GM12878 (cell line): ENCODE data around the gene TRMO. TPM values are rescaled to one million over a fixed set of nuclear protein-coding genes. Genes with fewer than 3 reads are reported as not detected.

Experiments
- ATAC-seq: fragments of 200-7000 bp; cut with Tn5 transposase; 3 replicates; pipeline ENCODE4 v1.9.1; 2020; ENCODE audit warnings: mild to moderate bottlenecking, moderate library complexity
- BruUV-seq: library from RNA; stranded (reverse); fragments of 400-500 nt; replicated peaks from 2 replicates; lab custom pipeline; 2021; lab: Mats Ljungman, UMichigan
- CTCF ChIA-PET: fragments of 300-600 bp; sonication (Branson Sonifier 250); formaldehyde crosslinking; extraction: SDS; loops from one replicate; lab custom pipeline; 2021; ENCODE audit warnings: inconsistent platforms; lab: Yijun Ruan, JAX
- POLR2A ChIA-PET: fragments of 350-600 bp; formaldehyde crosslinking; extraction: SDS; loops from one replicate; lab custom pipeline; 2021; ENCODE audit warnings: inconsistent platforms; lab: Charles Lee
- RAD21 ChIA-PET: fragments of 300-600 bp; sonication (Branson Sonifier 250); formaldehyde crosslinking; loops from one replicate; lab custom pipeline; 2023; ENCODE audit warnings: antibody characterized with exemption; ENCODE audit not compliant: unreplicated experiment; lab: Charles Lee
- SMC1A ChIA-PET: fragments of 300-600 bp; sonication (Branson Sonifier 250); formaldehyde crosslinking; loops from one replicate; lab custom pipeline; 2023; ENCODE audit not compliant: unreplicated experiment, uncharacterized antibody; lab: Charles Lee
- DNase-seq: peaks from one replicate; pipeline ENCODE4 v3.0.0-alpha.2; 2011; ENCODE audit warnings: low read depth, low spot score
- FAIRE-seq: peaks from 3 replicates; lab custom pipeline; 2011; peaks lifted over from hg19 to GRCh38; lab: Jason Lieb, UNC
- H2AFZ ChIP-seq: 2 replicates; pipeline ENCODE4 v1.6.0; 2011; ENCODE audit warnings: low read depth, low read length, control low read depth; ENCODE audit not compliant: control insufficient read depth
- H3K27ac ChIP-seq: 2 replicates; pipeline ENCODE4 v1.5.1; 2011; ENCODE audit warnings: control low read depth; ENCODE audit not compliant: control insufficient read depth, insufficient read depth
- H3K27me3 ChIP-seq, 2 experiments: replicated peaks in 1 of 2; 2 replicates each; pipeline versions ENCODE4 v1.6.0 to v1.6.1; 2011; ENCODE audit warnings: low read length in 1 of 2; ENCODE audit not compliant: control insufficient read depth in 2 of 2, insufficient read depth in 2 of 2
- H3K36me3 ChIP-seq, 2 experiments: 2 replicates each; pipeline ENCODE4 v1.5.1; 2011; ENCODE audit warnings: low read length in 1 of 2; ENCODE audit not compliant: control insufficient read depth in 2 of 2, insufficient read depth in 2 of 2
- H3K4me1 ChIP-seq: 2 replicates; pipeline ENCODE4 v1.6.1; 2011; ENCODE audit warnings: mild to moderate bottlenecking, low read length, moderate library complexity, mixed read lengths; ENCODE audit not compliant: control insufficient read depth, insufficient read depth
- H3K4me2 ChIP-seq: 2 replicates; pipeline ENCODE4 v1.6.0; 2011; ENCODE audit warnings: control low read depth; ENCODE audit not compliant: control insufficient read depth, insufficient read depth
- H3K4me3 ChIP-seq: fragments of 200-600 bp; sonication (generic); 2 replicates; pipeline ENCODE4 v1.5.1; 2016
- H3K79me2 ChIP-seq: 2 replicates; pipeline ENCODE4 v1.6.0; 2011; ENCODE audit warnings: low read length; ENCODE audit not compliant: control insufficient read depth, insufficient read depth
- H3K9ac ChIP-seq: 2 replicates; pipeline ENCODE4 v1.8.0; 2011; ENCODE audit warnings: low read length, control low read depth, mixed read lengths; ENCODE audit not compliant: control insufficient read depth, insufficient read depth
- H3K9me3 ChIP-seq: replicated peaks from 3 replicates; pipeline ENCODE4 v1.5.1; 2011; ENCODE audit warnings: mild to moderate bottlenecking, low read length; ENCODE audit not compliant: control insufficient read depth, insufficient read depth
- H4K20me1 ChIP-seq: 2 replicates; pipeline ENCODE4 v1.6.0; 2011; ENCODE audit not compliant: control insufficient read depth, insufficient read depth
- CHD4 ChIP-seq: fragments of 200-600 bp; sonication (generic); IDR thresholded peaks from 2 replicates; pipeline ENCODE4 v1.6.1; 2016; ENCODE audit warnings: mild to moderate bottlenecking
- JUNB ChIP-seq: IDR thresholded peaks from 2 replicates; pipeline ENCODE4 v1.6.1; 2016; ENCODE audit warnings: antibody characterized with exemption, mild to moderate bottlenecking
- JUND ChIP-seq: IDR thresholded peaks from 2 replicates; pipeline ENCODE4 v1.6.1; 2012; ENCODE audit warnings: low read depth, mild to moderate bottlenecking, low read length, improper control_type of control experiment, moderate library complexity
- NFYB ChIP-seq: IDR thresholded peaks from 2 replicates; pipeline ENCODE4 v1.6.1; 2011; ENCODE audit warnings: low read depth, mild to moderate bottlenecking, low read length, improper control_type of control experiment, moderate library complexity; ENCODE audit not compliant: insufficient read depth
- SPI1 ChIP-seq: IDR thresholded peaks from 2 replicates; pipeline ENCODE4 v1.6.1; 2011; ENCODE audit warnings: low read depth, mild to moderate bottlenecking, low read length, moderate library complexity, borderline replicate concordance; ENCODE audit not compliant: insufficient read depth
- ZNF384 ChIP-seq: IDR thresholded peaks from 2 replicates; pipeline ENCODE4 v1.6.1; 2012; ENCODE audit warnings: low read depth, mild to moderate bottlenecking, low read length, improper control_type of control experiment, borderline replicate concordance
- WGBS: methylation state at CpG from one replicate; pipeline ENCODE4 v1.1.6; 2016; ENCODE audit warnings: low lambda C conversion rate; ENCODE audit not compliant: insufficient replicate concordance, insufficient coverage; ENCODE audit errors: missing lambda C conversion rate; 5-methylcytosine and 5-hydroxymethylcytosine counted together
- in situ Hi-C: fragments of 300-500 bp; cut with MboI; formaldehyde crosslinking; loops from 9 replicates; pipeline ENCODE4 v1.14.3; 2018; ENCODE audit warnings: mixed read lengths
- intact Hi-C: fragments of 100-400 bp; cut with micrococcal nuclease; formaldehyde crosslinking; loops from one replicate; pipeline ENCODE4 v1.14.2; 2022; ENCODE audit not compliant: unreplicated experiment
- polyA plus RNA-seq, 11 experiments: library from polyadenylated mRNA; depleted of rRNA in 4 of 11; unstranded in 6 of 11; stranded (reverse) in 5 of 11; fragments of >200 nt; fragmentation: Nextera tagmentation in 4 of 11; fragmentation: Illumina TruSeq in 1 of 11; extraction: Ambion mirVana in 4 of 11; extraction: Trizol in 1 of 11; gene quantifications; 1 replicate in 1 of 11; 2 replicates in 10 of 11; pipeline versions ENCODE4 v1.2.1 to v1.2.3, GENCODE V29; 2011 to 2016; ENCODE audit warnings: inconsistent platforms in 2 of 11, missing spikeins in 2 of 11, low read depth in 1 of 11
- total RNA-seq, 4 experiments: library from RNA; depleted of rRNA in 3 of 4; stranded (reverse); fragments of >200 nt in 3 of 4; fragmentation: Illumina TruSeq in 1 of 4; extraction: Trizol in 1 of 4; gene quantifications; 2 replicates each; pipeline versions ENCODE4 v1.2.1 to v1.2.3, GENCODE V29; 2013 to 2021
- TF ChIP-seq, protein P1 (sequence below): fragments of 450-650 bp; IDR thresholded peaks from 2 replicates; pipeline ENCODE4 v1.6.1; 2017; ENCODE audit warnings: low read depth, mild to moderate bottlenecking, moderate library complexity
- TF ChIP-seq, protein P2 (sequence below): fragments of 450-650 bp; IDR thresholded peaks from 2 replicates; pipeline ENCODE4 v1.6.1; 2014; ENCODE audit warnings: mild to moderate bottlenecking
- TF ChIP-seq, protein P3 (sequence below): fragments of 450-650 bp; IDR thresholded peaks from 2 replicates; pipeline ENCODE4 v1.6.1; 2018; ENCODE audit warnings: borderline replicate concordance, mild to moderate bottlenecking; ENCODE audit not compliant: partially characterized antibody
- TF ChIP-seq, protein P4 (sequence below), 3 experiments: IDR thresholded peaks in 2 of 3; conservative IDR thresholded peaks in 1 of 3; 2 replicates each; pipeline ENCODE4 v1.5.1; 2011; ENCODE audit warnings: low read depth in 3 of 3, low read length in 3 of 3, mild to moderate bottlenecking in 3 of 3, control low read depth in 2 of 3, moderate library complexity in 2 of 3, inconsistent platforms in 1 of 3, mixed read lengths in 1 of 3; ENCODE audit not compliant: control insufficient read depth in 2 of 3, insufficient read depth in 1 of 3; ENCODE audit errors: extremely low read depth in 1 of 3
- TF ChIP-seq, protein P5 (sequence below): fragments of 450-650 bp; IDR thresholded peaks from 2 replicates; pipeline ENCODE4 v1.6.1; 2017; ENCODE audit warnings: mild to moderate bottlenecking

Gene TRMO
- total and polyA plus RNA-seq, 10 of the 15 experiments (the other 5 are each of a cell fraction or from before 2014, with no cell fraction given), result 5.8 to 23.6 (median 15.3) TPM

DNA sequence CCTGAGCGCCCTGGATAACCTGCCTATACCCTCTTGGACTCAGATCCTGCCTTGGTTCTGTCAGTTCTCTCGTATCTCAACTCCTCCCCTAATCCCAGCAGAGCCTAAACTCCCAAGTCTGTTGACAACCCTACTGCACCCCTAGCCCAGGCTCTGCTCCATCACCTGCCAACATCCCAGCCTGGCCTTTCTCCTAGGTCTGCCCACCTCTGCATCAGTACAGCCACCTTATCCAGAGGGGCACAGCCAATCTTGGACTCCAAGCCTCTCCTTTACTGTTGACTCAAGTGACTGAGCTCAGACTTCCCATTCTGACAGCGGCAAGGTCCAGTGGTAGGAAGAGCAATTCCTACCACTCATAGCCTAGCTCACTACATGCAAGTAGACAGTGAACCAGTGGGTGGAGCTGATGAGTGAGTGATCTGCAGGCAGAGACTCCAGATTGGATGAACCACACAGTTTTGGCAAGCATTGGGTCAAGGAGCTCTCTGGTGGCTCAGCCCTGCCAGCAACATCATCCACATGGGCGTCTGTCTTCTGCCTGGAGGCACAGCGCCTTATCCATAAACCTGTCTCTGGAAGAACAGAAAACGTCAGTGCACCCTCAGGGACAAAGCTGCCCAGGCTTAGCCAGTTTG is 26.5 kb downstream of the TRMO start:
- WGBS, result 81% methylated on average over 6 of the region's 6 CpGs
- H3K9me3 ChIP-seq, result no peaks in the 10 kb centered on the region
- peak; percentile 70 for ATAC-seq
- no peaks in the 10 kb centered on the region for H3K27me3 ChIP-seq
- no TSS peak for BruUV-seq
- H3K9ac ChIP-seq, result no peak overlapping the region
- H3K4me1 ChIP-seq, result no peaks in the 10 kb centered on the region
- RAD21 ChIA-PET, result no interaction called here
- intact Hi-C loops, result no loop called here
- CTCF ChIA-PET, result no interaction called here
- no peak for FAIRE-seq
- POLR2A ChIA-PET, result no interaction called here
- no peak overlapping the region for H2AFZ ChIP-seq
- SMC1A ChIA-PET, result interaction anchor here (0.5 kb wide), 1 partner anchor 130 kb away, joined by 3 read pairs; no protein-coding TSS in a partner anchor
- no peak overlapping the region for H3K4me3 ChIP-seq
- H3K79me2 ChIP-seq, result no peaks in the 10 kb centered on the region
- no peaks in the 10 kb centered on the region for H4K20me1 ChIP-seq
- H3K27ac ChIP-seq, result no peak overlapping the region
- TF ChIP-seq ZNF384 (no peak), SPI1 (no peak), JUND (no peak), NFYB (0 out of 2 replicates have a peak, but pooled peaks have one; percentile 21), JUNB (no peak), CHD4 (no peak)
- TF ChIP-seq, protein P1, sequence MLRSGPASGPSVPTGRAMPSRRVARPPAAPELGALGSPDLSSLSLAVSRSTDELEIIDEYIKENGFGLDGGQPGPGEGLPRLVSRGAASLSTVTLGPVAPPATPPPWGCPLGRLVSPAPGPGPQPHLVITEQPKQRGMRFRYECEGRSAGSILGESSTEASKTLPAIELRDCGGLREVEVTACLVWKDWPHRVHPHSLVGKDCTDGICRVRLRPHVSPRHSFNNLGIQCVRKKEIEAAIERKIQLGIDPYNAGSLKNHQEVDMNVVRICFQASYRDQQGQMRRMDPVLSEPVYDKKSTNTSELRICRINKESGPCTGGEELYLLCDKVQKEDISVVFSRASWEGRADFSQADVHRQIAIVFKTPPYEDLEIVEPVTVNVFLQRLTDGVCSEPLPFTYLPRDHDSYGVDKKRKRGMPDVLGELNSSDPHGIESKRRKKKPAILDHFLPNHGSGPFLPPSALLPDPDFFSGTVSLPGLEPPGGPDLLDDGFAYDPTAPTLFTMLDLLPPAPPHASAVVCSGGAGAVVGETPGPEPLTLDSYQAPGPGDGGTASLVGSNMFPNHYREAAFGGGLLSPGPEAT, result no peak
- TF ChIP-seq, protein P2, sequence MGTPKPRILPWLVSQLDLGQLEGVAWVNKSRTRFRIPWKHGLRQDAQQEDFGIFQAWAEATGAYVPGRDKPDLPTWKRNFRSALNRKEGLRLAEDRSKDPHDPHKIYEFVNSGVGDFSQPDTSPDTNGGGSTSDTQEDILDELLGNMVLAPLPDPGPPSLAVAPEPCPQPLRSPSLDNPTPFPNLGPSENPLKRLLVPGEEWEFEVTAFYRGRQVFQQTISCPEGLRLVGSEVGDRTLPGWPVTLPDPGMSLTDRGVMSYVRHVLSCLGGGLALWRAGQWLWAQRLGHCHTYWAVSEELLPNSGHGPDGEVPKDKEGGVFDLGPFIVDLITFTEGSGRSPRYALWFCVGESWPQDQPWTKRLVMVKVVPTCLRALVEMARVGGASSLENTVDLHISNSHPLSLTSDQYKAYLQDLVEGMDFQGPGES, result no peak
- TF ChIP-seq, protein P3, sequence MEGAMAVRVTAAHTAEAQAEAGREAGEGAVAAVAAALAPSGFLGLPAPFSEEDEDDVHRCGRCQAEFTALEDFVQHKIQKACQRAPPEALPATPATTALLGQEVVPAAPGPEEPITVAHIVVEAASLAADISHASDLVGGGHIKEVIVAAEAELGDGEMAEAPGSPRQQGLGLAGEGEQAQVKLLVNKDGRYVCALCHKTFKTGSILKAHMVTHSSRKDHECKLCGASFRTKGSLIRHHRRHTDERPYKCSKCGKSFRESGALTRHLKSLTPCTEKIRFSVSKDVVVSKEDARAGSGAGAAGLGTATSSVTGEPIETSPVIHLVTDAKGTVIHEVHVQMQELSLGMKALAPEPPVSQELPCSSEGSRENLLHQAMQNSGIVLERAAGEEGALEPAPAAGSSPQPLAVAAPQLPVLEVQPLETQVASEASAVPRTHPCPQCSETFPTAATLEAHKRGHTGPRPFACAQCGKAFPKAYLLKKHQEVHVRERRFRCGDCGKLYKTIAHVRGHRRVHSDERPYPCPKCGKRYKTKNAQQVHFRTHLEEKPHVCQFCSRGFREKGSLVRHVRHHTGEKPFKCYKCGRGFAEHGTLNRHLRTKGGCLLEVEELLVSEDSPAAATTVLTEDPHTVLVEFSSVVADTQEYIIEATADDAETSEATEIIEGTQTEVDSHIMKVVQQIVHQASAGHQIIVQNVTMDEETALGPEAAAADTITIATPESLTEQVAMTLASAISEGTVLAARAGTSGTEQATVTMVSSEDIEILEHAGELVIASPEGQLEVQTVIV, result no peak
- TF ChIP-seq, protein P4, sequence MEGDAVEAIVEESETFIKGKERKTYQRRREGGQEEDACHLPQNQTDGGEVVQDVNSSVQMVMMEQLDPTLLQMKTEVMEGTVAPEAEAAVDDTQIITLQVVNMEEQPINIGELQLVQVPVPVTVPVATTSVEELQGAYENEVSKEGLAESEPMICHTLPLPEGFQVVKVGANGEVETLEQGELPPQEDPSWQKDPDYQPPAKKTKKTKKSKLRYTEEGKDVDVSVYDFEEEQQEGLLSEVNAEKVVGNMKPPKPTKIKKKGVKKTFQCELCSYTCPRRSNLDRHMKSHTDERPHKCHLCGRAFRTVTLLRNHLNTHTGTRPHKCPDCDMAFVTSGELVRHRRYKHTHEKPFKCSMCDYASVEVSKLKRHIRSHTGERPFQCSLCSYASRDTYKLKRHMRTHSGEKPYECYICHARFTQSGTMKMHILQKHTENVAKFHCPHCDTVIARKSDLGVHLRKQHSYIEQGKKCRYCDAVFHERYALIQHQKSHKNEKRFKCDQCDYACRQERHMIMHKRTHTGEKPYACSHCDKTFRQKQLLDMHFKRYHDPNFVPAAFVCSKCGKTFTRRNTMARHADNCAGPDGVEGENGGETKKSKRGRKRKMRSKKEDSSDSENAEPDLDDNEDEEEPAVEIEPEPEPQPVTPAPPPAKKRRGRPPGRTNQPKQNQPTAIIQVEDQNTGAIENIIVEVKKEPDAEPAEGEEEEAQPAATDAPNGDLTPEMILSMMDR (IDR thresholded peaks at IDR 0.05 in 2 of 3, conservative IDR thresholded peaks at IDR 0.05 in 1 of 3; ENCODE audit: control insufficient read depth in 2 of 3, extremely low read depth in 1 of 3, insufficient read depth in 1 of 3, low read depth in 3 of 3, low read length in 3 of 3), result peak in 2 of 3 experiments; percentile 22 to 23; a peak in 2 of 6 replicates
- TF ChIP-seq, protein P5, sequence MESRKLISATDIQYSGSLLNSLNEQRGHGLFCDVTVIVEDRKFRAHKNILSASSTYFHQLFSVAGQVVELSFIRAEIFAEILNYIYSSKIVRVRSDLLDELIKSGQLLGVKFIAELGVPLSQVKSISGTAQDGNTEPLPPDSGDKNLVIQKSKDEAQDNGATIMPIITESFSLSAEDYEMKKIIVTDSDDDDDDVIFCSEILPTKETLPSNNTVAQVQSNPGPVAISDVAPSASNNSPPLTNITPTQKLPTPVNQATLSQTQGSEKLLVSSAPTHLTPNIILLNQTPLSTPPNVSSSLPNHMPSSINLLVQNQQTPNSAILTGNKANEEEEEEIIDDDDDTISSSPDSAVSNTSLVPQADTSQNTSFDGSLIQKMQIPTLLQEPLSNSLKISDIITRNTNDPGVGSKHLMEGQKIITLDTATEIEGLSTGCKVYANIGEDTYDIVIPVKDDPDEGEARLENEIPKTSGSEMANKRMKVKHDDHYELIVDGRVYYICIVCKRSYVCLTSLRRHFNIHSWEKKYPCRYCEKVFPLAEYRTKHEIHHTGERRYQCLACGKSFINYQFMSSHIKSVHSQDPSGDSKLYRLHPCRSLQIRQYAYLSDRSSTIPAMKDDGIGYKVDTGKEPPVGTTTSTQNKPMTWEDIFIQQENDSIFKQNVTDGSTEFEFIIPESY, result no peak
- in situ Hi-C loops, result no loop called here
- DNase-seq, result no peak
- H3K4me2 ChIP-seq, result no peak overlapping the region
- no peaks in the 10 kb centered on the region; a peak in 1 of 4 replicates for H3K36me3 ChIP-seq
